Effector memory CD8-positive, alpha-beta T cell (primary cell): ENCODE results near the gene MCIDAS.

Source experiments
- ATAC-seq: fragments of 150-1000 bp; cut with Tn5 transposase; replicated peaks from 2 replicates; pipeline ENCODE4 v1.10.0; 2021; ENCODE audit warnings: mild to moderate bottlenecking, moderate library complexity
- DNase-seq, 3 experiments: peaks; one replicate each; pipeline ENCODE4 v3.0.0; 2021
- H3K27ac Mint-ChIP-seq, 2 donors: one replicate each; pipeline ENCODE4 v1.8.0; 2022; ENCODE audit warnings: mild to moderate bottlenecking in 2 of 2, mixed read lengths in 2 of 2, moderate library complexity in 2 of 2
- H3K27me3 Mint-ChIP-seq, 2 donors: one replicate each; pipeline ENCODE4 v1.8.0; 2022; ENCODE audit warnings: mixed read lengths in 2 of 2
- H3K36me3 Mint-ChIP-seq: one replicate; pipeline ENCODE4 v1.8.0; 2022; ENCODE audit warnings: mild to moderate bottlenecking, moderate library complexity, mixed read lengths; ENCODE audit not compliant: insufficient read depth
- H3K4me1 Mint-ChIP-seq, 2 donors: one replicate each; pipeline ENCODE4 v1.8.0; 2022; ENCODE audit warnings: low read depth in 2 of 2, mixed read lengths in 2 of 2
- H3K4me3 Mint-ChIP-seq, 2 donors: one replicate each; pipeline ENCODE4 v1.8.0; 2022; ENCODE audit warnings: mild to moderate bottlenecking in 2 of 2, mixed read lengths in 2 of 2, moderate library complexity in 2 of 2
- H3K9me3 Mint-ChIP-seq, 2 donors: one replicate each; pipeline ENCODE4 v1.8.0; 2022; ENCODE audit warnings: mixed read lengths in 2 of 2

The MCIDAS gene

DNA sequence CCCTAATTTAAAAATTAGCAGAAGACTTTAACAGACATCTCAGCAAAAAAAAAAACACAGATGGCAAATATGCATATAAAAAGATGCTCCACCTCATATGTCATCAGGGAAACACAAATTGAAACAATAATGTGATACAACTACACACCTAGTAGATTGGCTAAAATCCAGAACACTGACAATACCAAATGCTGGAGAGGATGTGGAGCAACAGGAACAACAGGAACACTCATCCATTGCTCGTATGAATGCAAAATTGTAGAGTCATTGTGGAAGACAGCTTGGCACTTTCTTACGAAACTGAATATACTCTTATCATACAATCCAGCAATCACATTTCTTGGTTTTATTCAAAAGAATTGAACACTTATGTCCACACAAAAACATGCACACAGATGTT lies 22.1 kb downstream of the MCIDAS start:
- ATAC-seq: no peak
- no peak for DNase-seq
- Mint-ChIP-seq H3K36me3 (no peaks in the 10 kb centered on the region), H3K4me1 (peaks cover 0 to 1% of the 10 kb centered on the region in 2 donors), H3K4me3 (no peak overlapping the region), H3K9me3 (no peaks in the 10 kb centered on the region), H3K27ac (no peak overlapping the region), H3K27me3 (peaks cover 45 to 52% of the 10 kb centered on the region in 2 donors)

GRCh38 chr5:55191165-55191564 lies 36.0 kb downstream of the MCIDAS start:
- Mint-ChIP-seq H3K27ac (no peak overlapping the region), H3K36me3 (no peaks in the 10 kb centered on the region), H3K4me3 (no peak overlapping the region), H3K27me3 (peaks cover 72 to 74% of the 10 kb centered on the region in 2 donors), H3K4me1 (no peaks in the 10 kb centered on the region), H3K9me3 (no peaks in the 10 kb centered on the region)
- no peak for DNase-seq
- ATAC-seq: no peak

DNA sequence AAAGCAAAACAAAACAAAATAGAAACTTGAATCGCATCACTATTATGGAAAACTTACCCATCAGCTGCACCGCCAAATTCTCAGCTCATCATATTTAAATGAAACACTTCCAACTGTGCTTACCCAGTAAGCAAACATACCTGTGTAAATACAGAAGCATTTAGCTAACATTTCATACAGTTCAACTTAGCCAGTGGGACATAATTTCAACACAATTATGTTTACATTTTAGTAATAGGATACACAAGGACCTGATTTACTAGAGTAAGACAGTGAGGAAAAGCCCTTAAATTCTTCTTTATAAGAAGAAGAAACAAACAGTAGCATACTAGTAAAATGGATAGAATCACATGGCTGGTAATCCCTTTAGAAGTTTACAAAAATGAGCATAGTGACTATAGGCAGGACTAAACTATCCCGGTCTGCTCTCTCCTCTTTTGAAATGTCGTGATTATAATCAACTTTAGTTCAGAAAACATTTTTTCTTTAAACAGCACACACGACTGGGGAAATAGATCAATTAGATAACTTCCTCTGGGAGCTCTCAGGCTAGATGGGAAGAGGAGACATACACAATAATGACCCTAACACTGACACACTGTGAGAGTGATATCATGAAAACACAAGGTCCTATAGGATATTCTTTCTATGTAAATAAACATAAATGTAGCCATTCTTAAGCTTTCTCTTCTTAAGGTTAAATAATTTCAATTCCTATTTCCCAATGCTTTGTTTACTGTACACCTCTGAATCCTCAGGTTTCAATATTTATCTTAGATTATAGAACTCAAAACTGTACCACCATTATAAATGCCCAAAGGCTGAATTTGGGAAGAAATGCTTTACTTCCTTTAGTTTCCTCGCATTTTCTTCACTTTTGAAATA lies 38.2 kb downstream of the MCIDAS start:
- Mint-ChIP-seq H3K9me3 (no peaks in the 10 kb centered on the region), H3K4me1 (no peaks in the 10 kb centered on the region), H3K36me3 (no peaks in the 10 kb centered on the region), H3K4me3 (no peak overlapping the region), H3K27ac (no peak overlapping the region), H3K27me3 (peaks cover 76 to 78% of the 10 kb centered on the region in 2 donors)
- no peak for ATAC-seq
- DNase-seq: no peak

- Mint-ChIP-seq H3K9me3 (no peaks in the 10 kb centered on the region), H3K27me3 (peaks cover 68 to 75% of the 10 kb centered on the region in 2 donors), H3K4me3 (no peak overlapping the region), H3K27ac (no peak overlapping the region), H3K4me1 (no peaks in the 10 kb centered on the region), H3K36me3 (no peaks in the 10 kb centered on the region)
- ATAC-seq (no peak), DNase-seq (no peak)
Measured at GRCh38 chr5:55187370-55187769, 39.7 kb downstream of the MCIDAS start.

DNA sequence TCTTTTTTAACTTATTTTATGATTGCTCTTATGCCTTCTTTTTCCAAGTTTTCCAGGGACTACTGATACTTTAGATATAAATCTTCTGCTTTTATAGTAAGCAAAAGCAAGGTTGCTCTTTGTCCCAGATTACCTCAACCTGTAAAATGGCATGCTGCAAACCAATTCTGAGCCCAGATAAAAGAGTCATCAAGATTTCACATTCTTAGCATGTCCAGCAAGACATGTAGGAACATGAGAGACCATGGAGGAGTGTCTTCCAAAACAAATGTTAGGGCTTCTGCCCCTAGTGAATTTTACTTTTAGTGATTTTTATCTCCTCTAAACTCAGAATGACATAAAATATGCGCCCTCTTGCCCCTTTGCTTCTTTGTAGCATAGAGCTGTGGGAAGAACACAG lies 47.1 kb downstream of the MCIDAS start:
- Mint-ChIP-seq H3K27ac (no peak overlapping the region), H3K36me3 (peaks cover 3% of the 10 kb centered on the region), H3K27me3 (peaks cover 67 to 88% of the 10 kb centered on the region in 2 donors), H3K4me1 (peaks cover 11 to 16% of the 10 kb centered on the region in 2 donors), H3K9me3 (no peaks in the 10 kb centered on the region), H3K4me3 (no peak overlapping the region)
- DNase-seq (no peak), ATAC-seq (no peak)

- peaks cover 65 to 95% of the 10 kb centered on the region in 2 donors for H3K27me3 Mint-ChIP-seq
- H3K4me1 Mint-ChIP-seq: peaks cover 20 to 33% of the 10 kb centered on the region in 2 donors
- H3K27ac Mint-ChIP-seq: no peak overlapping the region
- peaks cover 3% of the 10 kb centered on the region for H3K36me3 Mint-ChIP-seq
- no peaks in the 10 kb centered on the region for H3K9me3 Mint-ChIP-seq
- H3K4me3 Mint-ChIP-seq: peak overlapping the region; percentile 43 to 56
- ATAC-seq (no peak), DNase-seq (no peak)
Measured at GRCh38 chr5:55177078-55177477, 50.0 kb downstream of the MCIDAS start.

DNA sequence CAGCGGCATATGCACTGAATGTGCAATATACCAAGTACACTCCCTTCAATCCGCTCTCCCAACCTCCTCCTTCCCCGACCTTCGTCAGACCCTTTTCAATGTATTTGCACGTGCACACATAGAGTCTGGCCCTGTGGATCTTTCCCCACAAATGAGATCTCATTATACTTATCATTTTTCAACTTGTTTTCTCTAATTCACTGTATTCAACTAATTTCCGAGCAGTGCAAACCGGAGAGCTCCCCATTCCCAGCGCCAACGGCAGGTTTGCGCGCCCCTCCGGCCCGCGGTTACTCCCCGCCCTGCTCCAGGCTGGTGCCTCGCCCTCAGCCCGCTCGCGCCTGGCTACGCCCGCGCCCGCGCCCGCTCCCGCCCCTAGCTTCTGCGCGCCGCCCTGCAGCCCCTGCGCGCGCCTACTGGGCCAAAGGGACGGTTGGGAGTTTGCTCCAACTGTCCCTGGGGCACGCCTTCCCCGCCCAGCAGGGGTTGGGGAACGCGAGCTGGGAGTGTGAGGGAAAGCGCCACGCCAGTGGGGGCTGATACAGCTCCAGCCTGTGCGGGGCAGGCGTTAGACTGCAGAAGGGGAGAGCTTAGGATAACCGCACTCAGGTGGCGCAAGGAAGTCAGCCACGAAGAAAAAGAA lies 50.8 kb downstream of the MCIDAS start:
- Mint-ChIP-seq H3K4me1 (peaks cover 20 to 33% of the 10 kb centered on the region in 2 donors), H3K36me3 (peaks cover 3% of the 10 kb centered on the region), H3K27ac (no peak overlapping the region), H3K27me3 (peaks cover 65 to 87% of the 10 kb centered on the region in 2 donors), H3K9me3 (no peaks in the 10 kb centered on the region), H3K4me3 (peak overlapping the region; percentile 43 to 56)
- ATAC-seq (no peak), DNase-seq (no peak)

DNA sequence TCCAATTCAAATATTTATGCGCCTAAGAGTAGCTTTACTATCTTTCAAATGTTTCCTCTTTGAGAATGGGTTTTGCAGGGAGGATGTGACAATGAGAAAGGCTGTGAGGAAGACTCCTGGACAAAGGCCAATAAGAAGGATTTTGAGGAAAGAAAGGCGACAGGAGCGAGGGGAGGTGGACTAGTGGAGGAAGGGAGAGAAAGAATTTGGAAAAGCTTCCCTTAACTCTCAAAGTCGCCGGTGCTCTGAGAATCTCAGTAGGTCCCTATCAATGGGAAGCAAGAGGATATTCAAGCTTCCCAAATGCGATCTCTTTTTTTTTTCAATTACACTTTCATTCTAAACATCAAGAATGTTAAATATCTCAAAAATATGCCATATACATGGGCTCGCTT lies 51.3 kb downstream of the MCIDAS start:
- no peaks in the 10 kb centered on the region for H3K9me3 Mint-ChIP-seq
- peaks cover 3% of the 10 kb centered on the region for H3K36me3 Mint-ChIP-seq
- ATAC-seq: no peak
- peak overlapping the region; percentile 43 to 56 for H3K4me3 Mint-ChIP-seq
- DNase-seq: no peak
- H3K27me3 Mint-ChIP-seq: peaks cover 65 to 82% of the 10 kb centered on the region in 2 donors
- H3K27ac Mint-ChIP-seq: no peak overlapping the region
- peaks cover 20 to 33% of the 10 kb centered on the region in 2 donors for H3K4me1 Mint-ChIP-seq

DNA sequence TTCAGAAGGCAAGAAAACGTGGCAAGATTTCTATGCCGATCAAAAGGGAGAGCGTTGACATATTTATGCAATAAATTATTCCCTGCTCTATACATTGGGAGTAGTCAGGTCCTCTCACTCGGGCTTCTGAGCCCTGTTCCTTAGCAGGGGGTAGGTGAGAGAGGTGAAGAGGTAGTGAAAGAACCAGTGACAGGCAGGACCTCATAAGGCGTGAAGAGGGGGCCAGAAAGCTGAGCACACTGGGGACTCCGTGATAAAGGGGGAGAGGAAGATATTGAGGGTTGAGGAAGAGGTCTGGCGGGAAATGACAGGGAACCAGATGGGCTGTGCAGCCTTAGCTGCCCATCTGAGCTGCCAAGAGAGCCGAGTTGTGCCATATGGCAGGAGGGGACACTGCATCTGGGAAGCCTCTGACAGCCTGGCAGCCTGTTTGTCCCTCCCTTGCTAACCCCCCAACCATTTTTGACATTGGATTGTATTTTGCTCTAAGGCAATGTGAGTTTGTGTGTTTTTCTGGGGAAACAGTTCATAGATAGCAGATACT lies 53.4 kb downstream of the MCIDAS start:
- ATAC-seq: no peak
- Mint-ChIP-seq H3K9me3 (no peaks in the 10 kb centered on the region), H3K36me3 (peaks cover 3% of the 10 kb centered on the region), H3K27me3 (peaks cover 57 to 72% of the 10 kb centered on the region in 2 donors), H3K27ac (peak overlapping the region in 1 of 2 donors; percentile 85), H3K4me3 (peak overlapping the region; percentile 86 to 88), H3K4me1 (peaks cover 20 to 33% of the 10 kb centered on the region in 2 donors)
- DNase-seq: no peak

DNA sequence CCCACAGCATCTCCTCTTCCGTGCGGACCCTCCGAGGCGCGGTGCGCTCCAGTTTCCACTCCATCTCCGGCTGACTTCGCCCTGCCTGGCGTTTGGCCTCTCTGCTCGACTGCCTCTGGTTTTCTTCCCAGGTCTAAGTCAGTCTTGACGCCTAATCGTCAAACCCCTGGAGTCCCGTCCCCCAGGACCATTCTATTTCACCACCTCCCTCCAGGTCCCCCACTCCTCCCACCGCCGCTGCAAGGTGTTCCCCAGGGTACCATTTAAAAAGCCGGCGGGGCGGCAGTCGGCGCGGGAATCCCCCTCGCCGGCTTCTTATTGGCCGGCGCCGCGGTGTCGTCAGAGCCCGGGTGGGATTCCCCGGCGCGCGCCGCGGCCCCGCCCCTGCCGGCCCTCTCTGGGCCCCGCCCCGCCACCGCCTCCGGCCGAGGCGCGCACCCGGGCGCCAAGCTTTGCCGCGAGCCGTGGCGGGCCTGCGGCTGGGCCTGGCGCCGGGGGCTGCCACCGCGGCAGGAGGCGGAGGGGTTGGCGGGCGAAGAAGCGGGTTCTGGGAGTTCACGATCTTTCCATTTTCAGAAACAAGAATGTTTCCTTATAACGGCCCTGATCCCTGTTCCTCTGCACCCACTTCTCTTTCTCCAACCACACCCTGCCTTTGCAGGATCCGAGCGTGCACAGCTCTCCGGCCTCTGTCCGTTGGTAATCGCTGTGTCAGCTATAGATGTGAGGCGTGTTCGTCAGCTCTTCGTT lies 54.0 kb downstream of the MCIDAS start, which contains the start of gene CDC20B:
CDC20B (minus strand) TSS at position 241 of the 750 bp plus-strand sequence; CDS start at position 64, 177 bp downstream.
- DNase-seq: peak; percentile 61 to 72 (median 66)
- Mint-ChIP-seq H3K4me3 (peak within 1 kb of the TSS; percentile 86 to 88), H3K27me3 (peaks cover 57 to 72% of the 10 kb centered on the region in 2 donors), H3K36me3 (peaks cover 3% of the 10 kb centered on the region), H3K4me1 (peaks cover 20 to 33% of the 10 kb centered on the region in 2 donors), H3K27ac (peak within 1 kb of the TSS; percentile 82 to 85), H3K9me3 (no peaks in the 10 kb centered on the region)
- ATAC-seq: peak; percentile 85

DNA sequence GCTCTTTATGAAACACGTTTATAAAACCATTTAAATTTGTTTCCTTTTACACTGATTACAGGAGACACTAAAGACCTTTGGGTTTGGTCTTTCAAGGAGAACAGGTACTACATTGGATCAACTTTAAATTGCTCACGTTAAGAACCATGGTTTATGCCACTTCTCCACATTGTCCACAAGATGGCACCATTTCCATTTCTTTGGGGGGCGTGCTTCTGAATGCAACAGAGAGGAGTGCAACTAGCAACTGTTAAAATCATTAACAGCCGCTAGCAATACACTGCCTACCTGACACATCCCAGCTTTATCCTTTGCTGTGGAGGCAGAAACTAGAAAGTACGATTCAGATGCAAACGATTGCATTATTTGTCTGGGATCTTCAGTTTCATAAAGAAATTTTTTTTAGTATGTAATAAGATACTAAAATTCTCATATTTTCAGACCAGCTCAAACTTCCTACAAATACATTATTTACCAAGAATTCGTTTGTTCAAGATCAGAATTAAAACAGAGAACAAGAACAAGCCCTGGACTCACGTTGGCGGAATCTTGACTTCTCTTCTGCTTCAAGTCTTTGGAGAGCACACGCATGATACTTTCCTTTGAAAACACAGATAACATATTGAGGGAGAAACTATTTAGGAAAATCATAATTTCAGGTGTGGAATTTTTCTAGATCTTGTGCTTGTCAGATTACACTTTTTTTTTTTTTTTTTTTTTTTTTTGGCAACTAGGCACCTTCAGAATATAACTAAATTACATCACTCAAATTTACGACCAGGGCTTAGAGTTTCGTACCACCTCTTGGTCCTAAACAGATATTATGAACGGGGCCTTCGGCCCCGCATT lies 54.8 kb downstream of the MCIDAS start:
- peak; percentile 55 to 61 (median 58) for DNase-seq
- Mint-ChIP-seq H3K36me3 (peaks cover 3% of the 10 kb centered on the region), H3K4me1 (peaks cover 20 to 33% of the 10 kb centered on the region in 2 donors), H3K4me3 (peak overlapping the region; percentile 86 to 88), H3K27ac (peak overlapping the region; percentile 82 to 85), H3K27me3 (peaks cover 56 to 72% of the 10 kb centered on the region in 2 donors), H3K9me3 (no peaks in the 10 kb centered on the region)
- ATAC-seq: peak; percentile 65

DNA sequence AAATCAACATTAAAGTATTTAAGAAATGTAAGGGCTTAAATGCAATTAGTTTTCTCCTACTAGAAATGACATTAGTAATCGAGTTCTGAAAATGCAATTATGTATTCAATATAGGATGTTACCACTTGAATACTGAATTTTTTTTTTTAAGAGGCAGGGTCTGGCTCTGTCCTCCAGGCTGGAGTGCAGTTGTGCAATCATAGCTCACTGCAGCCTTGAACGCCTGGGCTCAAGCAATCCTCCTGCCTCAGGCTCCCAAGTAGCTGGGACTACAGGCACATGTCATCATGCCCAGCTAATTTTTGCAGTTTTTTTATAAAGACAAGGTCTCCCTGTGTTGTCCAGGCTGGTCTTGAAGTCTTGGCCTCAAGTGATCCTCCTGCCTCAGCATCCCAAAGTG lies 55.6 kb downstream of the MCIDAS start:
- Mint-ChIP-seq H3K9me3 (no peaks in the 10 kb centered on the region), H3K4me3 (no peak overlapping the region), H3K36me3 (peaks cover 3% of the 10 kb centered on the region), H3K4me1 (peaks cover 16 to 27% of the 10 kb centered on the region in 2 donors), H3K27ac (no peak overlapping the region), H3K27me3 (peaks cover 54 to 72% of the 10 kb centered on the region in 2 donors)
- ATAC-seq (no peak), DNase-seq (no peak)
